H1 (cell line): ENCODE results near the gene DEPP1. TPM values are rescaled to one million over a fixed set of nuclear protein-coding genes. Genes with fewer than 3 reads are reported as not detected.

ENCODE experiments used
- CTCF ChIA-PET: fragments of 300-600 bp; sonication (Branson Sonifier 250); formaldehyde crosslinking; loops from one replicate; lab custom pipeline; 2021; ENCODE audit not compliant: partially characterized antibody; lab: Charles Lee
- POLR2A ChIA-PET: fragments of 300-600 bp; sonication (Branson Sonifier 250); formaldehyde crosslinking; loops from one replicate; lab custom pipeline; 2021; ENCODE audit warnings: inconsistent platforms; ENCODE audit not compliant: partially characterized antibody; lab: Charles Lee
- DNase-seq, 2 experiments: peaks; one replicate each; pipeline versions ENCODE4 v3.0.0 to v3.0.0-alpha.2; 2010 to 2022; ENCODE audit warnings: low spot score in 2 of 2, low read depth in 1 of 2, mixed read lengths in 1 of 2
- FAIRE-seq: peaks from 2 replicates; lab custom pipeline; 2011; peaks lifted over from hg19 to GRCh38; lab: Jason Lieb, UNC
- H2AFZ ChIP-seq: 2 replicates; pipeline ENCODE4 v1.8.1; 2012; ENCODE audit warnings: low read length, inconsistent platforms
- H2AK5ac ChIP-seq: 2 replicates; pipeline ENCODE4 v1.6.1; 2013; ENCODE audit warnings: low read depth, low read length
- H2BK120ac ChIP-seq: replicated peaks from 2 replicates; pipeline ENCODE3; 2013; ENCODE audit warnings: low read depth, low read length, inconsistent platforms
- H2BK12ac ChIP-seq: 2 replicates; pipeline ENCODE4 v1.6.1; 2013; ENCODE audit warnings: low read depth, low read length
- H2BK15ac ChIP-seq: 2 replicates; pipeline ENCODE4 v1.6.1; 2013; ENCODE audit warnings: low read length
- H2BK20ac ChIP-seq: 2 replicates; pipeline ENCODE4 v1.6.1; 2013; ENCODE audit warnings: low read length
- H2BK5ac ChIP-seq: 2 replicates; pipeline ENCODE4 v1.6.1; 2013; ENCODE audit warnings: low read depth, low read length
- H3K14ac ChIP-seq: 2 replicates; pipeline ENCODE4 v1.6.1; 2013; ENCODE audit warnings: inconsistent platforms; ENCODE audit not compliant: insufficient read length
- H3K18ac ChIP-seq: 2 replicates; pipeline ENCODE4 v1.6.1; 2013; ENCODE audit warnings: low read length; ENCODE audit errors: extremely low read depth
- H3K23ac ChIP-seq: 2 replicates; pipeline ENCODE4 v1.6.1; 2013; ENCODE audit warnings: inconsistent platforms; ENCODE audit not compliant: insufficient read length
- H3K23me2 ChIP-seq: 2 replicates; pipeline ENCODE4 v1.6.1; 2013; ENCODE audit warnings: low read depth, low read length
- H3K27ac ChIP-seq: 2 replicates; pipeline ENCODE4 v1.6.1; 2011; ENCODE audit warnings: low read depth, low read length, inconsistent platforms
- H3K27me3 ChIP-seq, 4 experiments: replicated peaks in 1 of 4; 1 replicate in 1 of 4; 2 replicates in 3 of 4; pipeline versions ENCODE4 v1.6.1 to v1.8.1; 2011 to 2013; ENCODE audit warnings: low read length in 3 of 4, mild to moderate bottlenecking in 3 of 4, inconsistent platforms in 2 of 4, mixed read lengths in 2 of 4, moderate library complexity in 1 of 4; ENCODE audit not compliant: control insufficient read depth in 3 of 4, insufficient read depth in 3 of 4; ENCODE audit errors: extremely low read depth in 1 of 4
- H3K36me3 ChIP-seq, 4 experiments: 2 replicates each; pipeline versions ENCODE4 v1.6.1 to v1.8.1; 2011 to 2013; ENCODE audit warnings: mild to moderate bottlenecking in 4 of 4, low read length in 3 of 4, moderate library complexity in 2 of 4, control low read depth in 1 of 4, inconsistent platforms in 1 of 4; ENCODE audit not compliant: insufficient read depth in 4 of 4, control insufficient read depth in 2 of 4
- H3K4ac ChIP-seq: replicated peaks from 2 replicates; pipeline ENCODE3; 2013; ENCODE audit warnings: low read length, low read depth, mixed read lengths, inconsistent platforms; ENCODE audit not compliant: insufficient read length
- H3K4me1 ChIP-seq, 4 experiments: replicated peaks in 1 of 4; 1 replicate in 1 of 4; 2 replicates in 3 of 4; pipeline versions ENCODE4 v1.6.1 to v1.8.1; 2011 to 2013; ENCODE audit warnings: low read length in 3 of 4, inconsistent platforms in 2 of 4, mixed read lengths in 1 of 4; ENCODE audit not compliant: insufficient read depth in 4 of 4, control insufficient read depth in 3 of 4
- H3K4me2 ChIP-seq, 2 experiments: 2 replicates each; pipeline versions ENCODE4 v1.6.1 to v1.8.1; 2011 to 2013; ENCODE audit warnings: low read depth in 2 of 2, low read length in 2 of 2, control low read depth in 1 of 2, inconsistent platforms in 1 of 2, mild to moderate bottlenecking in 1 of 2; ENCODE audit not compliant: insufficient read depth in 1 of 2
- H3K4me3 ChIP-seq, 4 experiments: fragments of 200-600, 300-600 bp in 1 of 4; sonication (generic), shearing (Covaris generic), sonication (Bioruptor Twin) in 1 of 4; 2 replicates each; pipeline versions ENCODE4 v1.5.1 to v1.8.1; 2011 to 2016; ENCODE audit warnings: low read length in 4 of 4, low read depth in 3 of 4, control low read depth in 2 of 4, inconsistent platforms in 2 of 4, mild to moderate bottlenecking in 2 of 4, mixed read lengths in 1 of 4, moderate library complexity in 1 of 4; ENCODE audit not compliant: insufficient read depth in 2 of 4; ENCODE audit errors: extremely low read depth in 1 of 4
- H3K56ac ChIP-seq: replicated peaks from 2 replicates; pipeline ENCODE3; 2013; ENCODE audit warnings: low read depth, mild to moderate bottlenecking, mixed read lengths, low read length, inconsistent platforms; ENCODE audit not compliant: insufficient read length
- H3K79me1 ChIP-seq: 2 replicates; pipeline ENCODE4 v1.6.1; 2013; ENCODE audit warnings: low read depth, low read length, control low read depth
- H3K79me2 ChIP-seq, 2 experiments: 2 replicates each; pipeline versions ENCODE4 v1.6.1 to v1.8.1; 2012 to 2013; ENCODE audit warnings: low read length in 2 of 2, mild to moderate bottlenecking in 2 of 2, inconsistent platforms in 1 of 2; ENCODE audit not compliant: insufficient read depth in 2 of 2, control insufficient read depth in 1 of 2
- H3K9ac ChIP-seq, 4 experiments: replicated peaks in 1 of 4; 1 replicate in 1 of 4; 2 replicates in 3 of 4; pipeline versions ENCODE4 v1.6.1 to v1.8.1; 2011 to 2013; ENCODE audit warnings: low read depth in 3 of 4, low read length in 3 of 4, control low read depth in 2 of 4, mild to moderate bottlenecking in 2 of 4, moderate library complexity in 2 of 4, inconsistent platforms in 1 of 4; ENCODE audit errors: extremely low read depth in 1 of 4
- H3K9me3 ChIP-seq, 2 experiments: 2 replicates each; pipeline versions ENCODE4 v1.6.1 to v1.8.1; 2012 to 2013; ENCODE audit warnings: mild to moderate bottlenecking in 2 of 2, moderate library complexity in 2 of 2, control low read depth in 1 of 2, inconsistent platforms in 1 of 2, low read depth in 1 of 2, low read length in 1 of 2, mixed read lengths in 1 of 2; ENCODE audit not compliant: insufficient read depth in 2 of 2
- H4K20me1 ChIP-seq, 2 experiments: replicated peaks in 1 of 2; 2 replicates each; pipeline versions ENCODE3 to v1.8.1; 2011 to 2013; ENCODE audit warnings: inconsistent platforms in 2 of 2, low read length in 2 of 2, mild to moderate bottlenecking in 1 of 2; ENCODE audit not compliant: insufficient read depth in 2 of 2, control insufficient read depth in 1 of 2
- H4K5ac ChIP-seq: 2 replicates; pipeline ENCODE4 v1.6.1; 2013; ENCODE audit warnings: low read length, low read depth, mixed read lengths, inconsistent platforms; ENCODE audit not compliant: insufficient read length
- H4K8ac ChIP-seq: 2 replicates; pipeline ENCODE4 v1.8.0; 2013; ENCODE audit warnings: mild to moderate bottlenecking, moderate library complexity, low read length, inconsistent platforms; ENCODE audit not compliant: insufficient read depth; ENCODE audit errors: extremely low read depth
- H4K91ac ChIP-seq: replicated peaks from 2 replicates; pipeline ENCODE3; 2013; ENCODE audit warnings: low read length, mixed read lengths, inconsistent platforms; ENCODE audit not compliant: insufficient read length
- BCL11A ChIP-seq, 2 experiments: IDR thresholded peaks; one replicate each; pipeline ENCODE4 v1.6.1; 2011; ENCODE audit warnings: low read depth in 2 of 2, low read length in 2 of 2, mild to moderate bottlenecking in 2 of 2
- CBX5 ChIP-seq: fragments of 300-800, 300-1000 bp; sonication (generic); IDR thresholded peaks from 2 replicates; pipeline ENCODE4 v1.7.1; 2016; ENCODE audit warnings: antibody characterized with exemption, low read length, low read depth
- CTCF ChIP-seq, 3 experiments: IDR thresholded peaks; 1 replicate in 2 of 3; 2 replicates in 1 of 3; pipeline versions ENCODE4 v1.5.1 to v1.6.1; 2011; ENCODE audit warnings: low read length in 3 of 3, mild to moderate bottlenecking in 3 of 3, inconsistent platforms in 2 of 3, low read depth in 1 of 3, moderate library complexity in 1 of 3; ENCODE audit not compliant: insufficient read depth in 1 of 3; ENCODE audit errors: control extremely low read depth in 1 of 3
- SIRT6 ChIP-seq: IDR thresholded peaks from one replicate; pipeline ENCODE4 v1.7.1; 2012; ENCODE audit warnings: low read length, inconsistent platforms
- TAF7 ChIP-seq: optimal IDR thresholded peaks from 2 replicates; pipeline ENCODE3; 2011; ENCODE audit warnings: low read depth, mild to moderate bottlenecking, inconsistent platforms, low read length, moderate library complexity, borderline replicate concordance
- TEAD4 ChIP-seq: IDR thresholded peaks from 2 replicates; pipeline ENCODE4 v1.6.1; 2012; ENCODE audit warnings: low read depth, low read length, inconsistent platforms, mixed read lengths
- USF2 ChIP-seq: IDR thresholded peaks from 2 replicates; pipeline ENCODE4 v1.6.1; 2011; ENCODE audit warnings: low read length, improper control_type of control experiment
- whole genome bisulfite sequencing, 2 experiments: shearing (Covaris generic) in 1 of 2; methylation state at CpG; one replicate each; pipeline versions ENCODE4 v1.1.6 to v1.1.7; 2013 to 2015; ENCODE audit warnings: low lambda C conversion rate in 2 of 2, mixed read lengths in 2 of 2, inconsistent platforms in 1 of 2, low coverage in 1 of 2, missing lambda C conversion rate in 1 of 2; ENCODE audit not compliant: insufficient replicate concordance in 2 of 2, insufficient coverage in 1 of 2, insufficient read length in 1 of 2; ENCODE audit errors: extremely low coverage in 1 of 2, missing lambda C conversion rate in 1 of 2; 5-methylcytosine and 5-hydroxymethylcytosine counted together
- polyA plus RNA-seq, 7 experiments: library from polyadenylated mRNA; depleted of rRNA in 3 of 7; stranded (reverse) in 5 of 7; unstranded in 2 of 7; fragments of >200 nt in 5 of 7; fragments of 200-250 nt in 2 of 7; gene quantifications; 1 replicate in 5 of 7; 2 replicates in 1 of 7; 4 replicates in 1 of 7; pipeline versions ENCODE4 v1.2.1 to v1.2.3, GENCODE V29; 2011 to 2013; ENCODE audit warnings: missing spikeins in 2 of 7, mixed read lengths in 2 of 7
- total RNA-seq: library from RNA; stranded (reverse); fragmentation: NEBNext Ultra II Directional; extraction: Animal tissue kit (Norgen Biotek cat#: 25700); gene quantifications from 2 replicates; pipeline ENCODE4 v1.2.1, GENCODE V29; 2021

DEPP1 gene
- total and polyA plus RNA-seq, 2 of the 8 experiments (the other 6 are each of a cell fraction or from before 2014, with no cell fraction given) = 0.67 to 4.5 TPM

GRCh38 chr10:44962870-44963738, 15.5 kb downstream of the DEPP1 start:
- H2AK5ac ChIP-seq = peak overlapping the region; percentile 88; the same call in 1 of the 2 replicates
- H3K18ac ChIP-seq = peak overlapping the region; percentile 34; the same call in 1 of the 2 replicates
- peak in 1 of 2 experiments; percentile 60 for DNase-seq
- peak overlapping the region; percentile 90 for H2BK5ac ChIP-seq
- peak overlapping the region; percentile 75; the same call in 1 of the 2 replicates for H2BK12ac ChIP-seq
- H3K14ac ChIP-seq = no peak overlapping the region
- H3K9ac ChIP-seq = no peak overlapping the region; a peak in 2 of 7 replicates
- no peak overlapping the region for H4K5ac ChIP-seq
- ChIA-PET CTCF (interaction anchor here (0.5 to 11.2 kb wide), 9 partner anchors 10 to 271 kb away, joined by 4 to 143 read pairs (median 18); partner anchors contain the start of gene DEPP1), POLR2A (interaction anchor here (1.0 to 3.5 kb wide), 9 partner anchors 10 to 84 kb away, joined by 4 to 17 read pairs (median 7); partner anchors contain the start of genes DEPP1 and ZNF22)
- no peaks in the 10 kb centered on the region for H3K9me3 ChIP-seq
- peak overlapping the region in 1 of 2 experiments; percentile 54; a peak in 2 of 4 replicates for H3K4me2 ChIP-seq
- H4K20me1 ChIP-seq = no peaks in the 10 kb centered on the region
- WGBS, 2 experiments = 68% methylated on average over 17 of the region's 19 CpGs; no CpG with 5 or more reads in 1 of the 2 experiments
- H4K91ac ChIP-seq = peak overlapping the region; percentile 7
- peaks cover 0 to 7% (median 3%) of the 10 kb centered on the region in 4 experiments; a peak in 4 of 7 replicates for H3K27me3 ChIP-seq
- no peak overlapping the region for H4K8ac ChIP-seq
- no peak overlapping the region for H3K4me3 ChIP-seq
- no peak for FAIRE-seq
- no peak overlapping the region for H2BK120ac ChIP-seq
- H3K4ac ChIP-seq = peak overlapping the region; percentile 9
- no peaks in the 10 kb centered on the region for H3K79me1 ChIP-seq
- no peak overlapping the region for H3K27ac ChIP-seq
- no peak overlapping the region for H2AFZ ChIP-seq
- H2BK20ac ChIP-seq = peak overlapping the region; percentile 98
- no peak overlapping the region for H3K56ac ChIP-seq
- H2BK15ac ChIP-seq = peak overlapping the region; percentile 88; the same call in 1 of the 2 replicates
- no peaks in the 10 kb centered on the region; a peak in 1 of 4 replicates for H3K79me2 ChIP-seq
- H3K23ac ChIP-seq = no peak overlapping the region
- no peaks in the 10 kb centered on the region for H3K36me3 ChIP-seq
- H3K4me1 ChIP-seq = peaks cover 25 to 47% (median 34%) of the 10 kb centered on the region in 4 experiments
- H3K23me2 ChIP-seq = peaks cover 8% of the 10 kb centered on the region
- TF ChIP-seq SIRT6 = no peak
- TF ChIP-seq TAF7 = no peak
- peak; percentile 68 for TF ChIP-seq TEAD4
- no peak for TF ChIP-seq BCL11A (IDR thresholded peaks at IDR 0.05; ENCODE audit: low read depth in 2 of 2, low read length in 2 of 2)
- TF ChIP-seq CBX5 = no peak
- TF ChIP-seq USF2 = no peak
- peak; percentile 28 to 58 (median 54); a peak in 3 of 4 replicates for TF ChIP-seq CTCF (IDR thresholded peaks at IDR 0.05; ENCODE audit: control extremely low read depth in 1 of 3, insufficient read depth in 1 of 3, low read depth in 1 of 3, low read length in 3 of 3)
